K562 (cell line): ENCODE data around the gene EML1. TPM values are rescaled to one million over a fixed set of nuclear protein-coding genes. Genes with fewer than 3 reads are reported as not detected.

Source experiments
- ATAC-seq: fragments of 200-7000 bp; cut with Tn5 transposase; 3 replicates; pipeline ENCODE4 v1.9.1; 2020; ENCODE audit warnings: moderate library complexity
- BruUV-seq: library from RNA; stranded (reverse); fragments of 400-500 nt; replicated peaks from 2 replicates; lab custom pipeline; 2021; lab: Mats Ljungman, UMichigan
- CTCF ChIA-PET: fragments of 300-600 bp; formaldehyde crosslinking; extraction: SDS; loops from one replicate; lab custom pipeline; 2021; ENCODE audit warnings: low intra/inter-chr PET ratio; lab: Yijun Ruan, JAX
- POLR2A ChIA-PET: fragments of 300-600, 350-650 bp; sonication (Branson Sonifier 250); formaldehyde crosslinking; extraction: SDS; loops from one replicate; lab custom pipeline; 2021; ENCODE audit warnings: antibody characterized with exemption, inconsistent platforms; lab: Yijun Ruan, JAX
- DNase-seq, 4 experiments: peaks; one replicate each; pipeline versions ENCODE4 v3.0.0 to v3.0.0-alpha.2; 2011 to 2018; ENCODE audit warnings: low spot score in 3 of 4, mixed read lengths in 3 of 4; ENCODE audit errors: extremely low read depth in 1 of 4
- FAIRE-seq: peaks from 2 replicates; lab custom pipeline; 2011; peaks lifted over from hg19 to GRCh38; lab: Jason Lieb, UNC
- H2AFZ ChIP-seq: 2 replicates; pipeline ENCODE4 v1.6.0; 2011; ENCODE audit warnings: low read depth, low read length, control low read depth, inconsistent platforms
- H3K27ac ChIP-seq: fragments of 200-600 bp; 3 replicates; pipeline ENCODE4 v1.8.0; 2011; ENCODE audit warnings: low read depth, mild to moderate bottlenecking, control low read depth, inconsistent platforms, low read length, moderate library complexity, mixed read lengths; ENCODE audit errors: extremely low read depth
- H3K27me3 ChIP-seq, 2 experiments: fragments of 300-600 bp in 1 of 2; 2 replicates in 1 of 2; 3 replicates in 1 of 2; pipeline versions ENCODE4 v1.6.0 to v1.8.0; 2011; ENCODE audit warnings: inconsistent platforms in 2 of 2, low read length in 2 of 2, mild to moderate bottlenecking in 1 of 2, mixed read lengths in 1 of 2, moderate library complexity in 1 of 2; ENCODE audit not compliant: control insufficient read depth in 2 of 2, insufficient read depth in 2 of 2
- H3K36me3 ChIP-seq: fragments of 300-600 bp; 3 replicates; pipeline ENCODE4 v1.8.0; 2011; ENCODE audit warnings: mild to moderate bottlenecking, low read length, inconsistent platforms; ENCODE audit not compliant: control insufficient read depth, insufficient read depth
- H3K4me1 ChIP-seq, 2 experiments: fragments of 200-600 bp in 1 of 2; replicated peaks in 1 of 2; 2 replicates in 1 of 2; 3 replicates in 1 of 2; pipeline versions ENCODE4 v1.5.1 to v1.8.0; 2011; ENCODE audit warnings: inconsistent platforms in 2 of 2, low read length in 2 of 2, mild to moderate bottlenecking in 1 of 2, mixed read lengths in 1 of 2, moderate library complexity in 1 of 2; ENCODE audit not compliant: control insufficient read depth in 2 of 2, insufficient read depth in 2 of 2
- H3K4me2 ChIP-seq: 2 replicates; pipeline ENCODE4 v1.6.1; 2011; ENCODE audit warnings: low read length, control low read depth, inconsistent platforms, mixed read lengths; ENCODE audit not compliant: insufficient read depth
- H3K4me3 ChIP-seq: fragments of 200-600 bp; sonication (generic), shearing (Covaris generic); 2 replicates; pipeline ENCODE4 v1.5.1; 2016; ENCODE audit warnings: control low read depth, inconsistent platforms
- H3K79me2 ChIP-seq: fragments of 200-600 bp; 3 replicates; pipeline ENCODE4 v1.8.0; 2011; ENCODE audit warnings: low read length, inconsistent platforms; ENCODE audit not compliant: control insufficient read depth, insufficient read depth
- H3K9ac ChIP-seq, 2 experiments: 2 replicates each; pipeline versions ENCODE4 v1.6.0 to v1.6.1; 2011; ENCODE audit warnings: low read depth in 2 of 2, low read length in 2 of 2, control low read depth in 1 of 2, inconsistent platforms in 1 of 2, mild to moderate bottlenecking in 1 of 2, mixed read lengths in 1 of 2; ENCODE audit not compliant: insufficient read depth in 1 of 2
- H3K9me1 ChIP-seq: one replicate; pipeline ENCODE4 v1.6.0; 2011; ENCODE audit warnings: inconsistent platforms, mild to moderate bottlenecking, low read length, moderate library complexity; ENCODE audit not compliant: control insufficient read depth, insufficient read depth
- H3K9me3 ChIP-seq: replicated peaks from 2 replicates; pipeline ENCODE4 v1.5.1; 2011; ENCODE audit warnings: low read depth, low read length, inconsistent platforms; ENCODE audit not compliant: control insufficient read depth, insufficient read depth
- H4K20me1 ChIP-seq: replicated peaks from 2 replicates; pipeline ENCODE4 v1.6.1; 2011; ENCODE audit warnings: low read length, inconsistent platforms, mixed read lengths; ENCODE audit not compliant: control insufficient read depth, insufficient read depth
- CHAMP1 ChIP-seq: fragments of 450-650 bp; IDR thresholded peaks from 2 replicates; pipeline ENCODE4 v1.6.1; 2016; ENCODE audit warnings: mild to moderate bottlenecking
- KLF6 ChIP-seq: fragments of 250-450 bp; sonication (Bioruptor Pico); IDR thresholded peaks from 2 replicates; pipeline ENCODE4 v1.4.0; 2020; ENCODE audit warnings: mild to moderate bottlenecking, moderate library complexity, borderline replicate concordance
- LARP7 ChIP-seq: fragments of 450-650 bp; IDR thresholded peaks from 2 replicates; pipeline ENCODE4 v1.6.1; 2016
- ZKSCAN3 ChIP-seq: fragments of 250-450 bp; sonication (Bioruptor Pico); IDR thresholded peaks from 2 replicates; pipeline ENCODE4 v1.4.0; 2020
- WGBS: fragments of 100-300 bp; shearing (Covaris generic); methylation state at CpG from one replicate; pipeline ENCODE4 v1.1.6; 2016; ENCODE audit warnings: low coverage, mixed read lengths; ENCODE audit not compliant: insufficient coverage; ENCODE audit errors: missing lambda C conversion rate; 5-methylcytosine and 5-hydroxymethylcytosine counted together
- in situ Hi-C: fragments of 300-500 bp; cut with MboI; formaldehyde crosslinking; loops from 4 replicates; pipeline ENCODE4 v1.15.0; 2018; ENCODE audit warnings: inconsistent platforms, mixed read lengths
- intact Hi-C: fragments of 100-400 bp; cut with micrococcal nuclease; formaldehyde crosslinking; loops from 2 replicates; pipeline ENCODE4 v1.14.2; 2022
- polyA plus RNA-seq, 8 experiments: library from polyadenylated mRNA; depleted of rRNA in 4 of 8; stranded (reverse) in 5 of 8; unstranded in 3 of 8; fragments of >200 nt; fragmentation: Nextera tagmentation in 2 of 8; fragmentation: Illumina TruSeq in 1 of 8; extraction: Ambion mirVana in 2 of 8; extraction: Trizol in 1 of 8; gene quantifications; 2 replicates each; pipeline versions ENCODE4 v1.2.1 to v1.2.3, GENCODE V29; 2011 to 2014; ENCODE audit warnings: inconsistent platforms in 1 of 8, missing spikeins in 1 of 8
- total RNA-seq, 7 experiments: library from RNA; depleted of rRNA in 6 of 7; stranded (reverse); fragments of >200 nt in 6 of 7; fragmentation: Illumina TruSeq in 2 of 7; extraction: Trizol in 2 of 7; gene quantifications; 2 replicates each; pipeline versions ENCODE4 v1.2.1 to v1.2.3, GENCODE V29; 2011 to 2021; ENCODE audit warnings: low replicate concordance in 1 of 7
- TF ChIP-seq, protein P1 (sequence below): fragments of 250-450 bp; sonication (Bioruptor Pico); IDR thresholded peaks from 2 replicates; pipeline ENCODE4 v1.4.0; 2020

The EML1 gene
- total and polyA plus RNA-seq, 9 of the 15 experiments (the other 6 are each of a cell fraction or from before 2014, with no cell fraction given), result 0.01 to 0.35 (median 0.07) TPM; not detected in 2

DNA sequence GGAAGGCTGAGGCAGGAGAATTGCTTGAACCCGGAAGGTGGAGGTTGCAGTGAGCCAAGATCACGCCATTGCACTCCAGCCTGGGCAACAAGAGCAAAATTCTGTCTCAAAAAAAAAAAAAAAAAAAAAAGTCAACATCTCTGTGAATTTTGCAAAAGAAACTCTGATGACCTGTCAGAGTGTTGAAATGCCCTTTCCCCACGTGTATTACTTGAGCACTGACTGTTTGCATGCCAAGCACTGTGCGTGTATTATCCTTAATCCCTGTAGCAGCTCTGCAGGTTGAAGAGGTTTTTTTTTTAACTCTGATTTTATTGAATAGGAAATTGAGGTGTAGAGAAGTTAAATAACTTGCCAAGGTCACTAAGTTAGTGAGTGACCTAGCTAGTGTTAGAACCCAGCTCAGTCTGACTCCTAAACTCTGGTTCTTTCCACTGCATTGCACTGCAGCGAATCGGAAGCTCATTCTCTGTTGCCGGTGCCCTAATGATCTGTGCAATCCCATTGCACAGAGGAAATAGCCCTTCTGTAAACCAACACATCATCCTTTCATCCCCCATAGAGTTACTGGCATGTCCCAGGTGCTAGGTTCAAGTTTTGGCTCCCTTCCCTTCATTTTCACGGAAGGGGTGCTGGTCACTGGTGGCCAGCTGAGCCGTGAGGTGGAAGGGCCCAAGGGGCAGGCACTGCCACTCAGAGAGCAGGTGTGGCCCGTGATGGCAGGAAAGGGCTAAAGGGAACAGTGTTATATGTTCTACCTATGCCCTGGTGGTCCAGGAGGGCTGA, 122.3 kb downstream of the EML1 start (continued):
- TF ChIP-seq CHAMP1, result no peak
- TF ChIP-seq, protein P1, sequence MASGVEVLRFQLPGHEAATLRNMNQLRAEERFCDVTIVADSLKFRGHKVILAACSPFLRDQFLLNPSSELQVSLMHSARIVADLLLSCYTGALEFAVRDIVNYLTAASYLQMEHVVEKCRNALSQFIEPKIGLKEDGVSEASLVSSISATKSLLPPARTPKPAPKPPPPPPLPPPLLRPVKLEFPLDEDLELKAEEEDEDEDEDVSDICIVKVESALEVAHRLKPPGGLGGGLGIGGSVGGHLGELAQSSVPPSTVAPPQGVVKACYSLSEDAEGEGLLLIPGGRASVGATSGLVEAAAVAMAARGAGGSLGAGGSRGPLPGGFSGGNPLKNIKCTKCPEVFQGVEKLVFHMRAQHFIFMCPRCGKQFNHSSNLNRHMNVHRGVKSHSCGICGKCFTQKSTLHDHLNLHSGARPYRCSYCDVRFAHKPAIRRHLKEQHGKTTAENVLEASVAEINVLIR (CRISPR knock-in tag), result no peak
- no peak for TF ChIP-seq ZKSCAN3 (CRISPR knock-in tag)
- no peak for TF ChIP-seq LARP7

DNA sequence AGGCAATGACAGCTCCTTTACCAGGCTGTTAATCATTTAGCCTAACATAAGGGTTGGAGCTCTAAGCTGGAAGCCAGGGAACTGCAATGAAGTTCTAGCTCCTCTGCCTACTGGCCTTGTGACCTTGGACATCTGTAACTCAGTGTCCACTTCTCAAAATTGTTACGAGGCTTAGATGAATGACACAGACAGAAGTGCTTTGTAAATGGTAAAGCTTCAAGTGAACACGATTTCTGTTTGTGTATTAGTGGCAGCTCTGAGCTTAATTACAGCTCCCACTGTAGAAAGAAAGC, 122.8 kb downstream of the EML1 start:
- no peak overlapping the region for H3K4me3 ChIP-seq
- H3K79me2 ChIP-seq, result no peaks in the 10 kb centered on the region
- H3K27me3 ChIP-seq, result peaks cover 11 to 44% of the 10 kb centered on the region in 2 experiments; a peak in 4 of 5 replicates
- peaks cover 2% of the 10 kb centered on the region for H3K9me1 ChIP-seq
- H3K9ac ChIP-seq, result no peak overlapping the region
- H3K36me3 ChIP-seq, result no peaks in the 10 kb centered on the region
- 0% methylated on average over 2 of the region's 2 CpGs for WGBS
- DNase-seq (no peak), FAIRE-seq (no peak), ATAC-seq (no peak)
- no peaks in the 10 kb centered on the region for H4K20me1 ChIP-seq
- in situ Hi-C loops (no loop called here), intact Hi-C loops (no loop called here)
- no peaks in the 10 kb centered on the region for H3K9me3 ChIP-seq
- no TSS peak for BruUV-seq
- no peak overlapping the region for H3K27ac ChIP-seq
- H2AFZ ChIP-seq, result no peak overlapping the region
- no peaks in the 10 kb centered on the region; a peak in 1 of 5 replicates for H3K4me1 ChIP-seq
- ChIA-PET POLR2A (interaction anchor here (0.5 to 2.1 kb wide), 2 partner anchors 11 to 15 kb away, joined by 3 to 10 read pairs; no protein-coding TSS in a partner anchor), CTCF (no interaction called here)
- H3K4me2 ChIP-seq, result no peak overlapping the region
- TF ChIP-seq KLF6 (CRISPR knock-in tag), result no peak
